Measurements from ENCODE around the gene LYRM4. TPM values are rescaled to one million over a fixed set of nuclear protein-coding genes. Genes with fewer than 3 reads are reported as not detected.
A peak's percentile ranks its signal among the peaks of the same experiment; 100 is the strongest.

LYRM4 gene
- total and polyA plus RNA-seq, 9 of the 15 experiments (the other 6 are each of a cell fraction or from before 2014, with no cell fraction given), result 24.2 to 69.4 (median 41.8) TPM

DNA sequence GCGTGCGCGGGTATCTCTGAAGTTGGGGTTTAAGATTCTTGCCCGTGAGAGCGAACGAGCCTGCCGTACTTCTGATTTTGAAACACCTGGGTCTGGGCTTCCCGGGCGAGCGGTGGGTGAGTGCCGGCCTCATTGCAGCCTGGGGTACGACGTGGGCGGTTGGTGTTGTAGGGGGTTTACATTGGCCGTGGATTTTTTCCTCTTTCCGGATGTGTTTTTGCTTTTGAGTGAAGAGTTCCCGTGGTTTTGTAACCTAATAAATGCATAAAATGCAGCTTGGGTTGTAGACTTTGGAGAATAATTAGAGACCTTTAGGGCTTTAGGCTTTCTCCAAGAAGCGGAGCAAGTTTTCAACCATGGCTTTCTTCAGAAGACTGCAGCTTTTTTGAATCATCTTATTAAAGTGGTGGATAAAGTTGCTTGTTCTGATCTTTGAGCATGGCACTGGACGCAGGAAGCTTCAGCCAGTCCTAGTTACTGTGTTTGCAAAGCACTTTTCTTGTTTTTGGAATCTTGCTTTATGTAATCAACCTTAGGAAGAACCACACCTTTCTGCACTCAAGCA lies 877 bp upstream of the LYRM4 start (continued):
- TF ChIP-seq ZNF347 (CRISPR knock-in tag; IDR thresholded peaks at IDR 0.05; ENCODE audit: low read depth) (no peak), FOXK2 (conservative IDR thresholded peaks at IDR 0.05 in 1 of 2, IDR thresholded peaks at IDR 0.05 in 1 of 2; ENCODE audit: low read depth in 2 of 2) (peak; percentile 36 to 46; a peak in 3 of 4 replicates), ZNF143 (CRISPR knock-in tag; IDR thresholded peaks at IDR 0.05) (no peak), ZNF780A (CRISPR knock-in tag; IDR thresholded peaks at IDR 0.05) (no peak), SAFB (IDR thresholded peaks at IDR 0.05; ENCODE audit: borderline replicate concordance, low read depth, low read length) (no peak), LARP7 (IDR thresholded peaks at IDR 0.05) (no peak), NFATC3 (IDR thresholded peaks at IDR 0.05) (no peak), KAT7 (CRISPR knock-in tag; IDR thresholded peaks at IDR 0.05; ENCODE audit: borderline replicate concordance) (no peak; the same call in 1 of the 2 replicates), LCOR (CRISPR knock-in tag; IDR thresholded peaks at IDR 0.05) (no peak), ZNF217 (CRISPR knock-in tag; IDR thresholded peaks at IDR 0.05) (no peak), TFAM (CRISPR knock-in tag; conservative IDR thresholded peaks at IDR 0.05) (no peak), RAD21 (CRISPR knock-in tag; conservative IDR thresholded peaks at IDR 0.05 in 1 of 2, IDR thresholded peaks at IDR 0.05 in 1 of 2) (no peak), STAT5B (CRISPR knock-in tag; IDR thresholded peaks at IDR 0.05) (no peak), FOXM1 (IDR thresholded peaks at IDR 0.05; ENCODE audit: low read depth) (no peak), FOXM1 (CRISPR knock-in tag; IDR thresholded peaks at IDR 0.05; ENCODE audit: low read depth) (0 out of 2 replicates have a peak, but pooled peaks have one; percentile 47), HMG20B (CRISPR knock-in tag; IDR thresholded peaks at IDR 0.05) (no peak), HDAC6 (IDR thresholded peaks at IDR 0.05; ENCODE audit: low read depth, low read length) (no peak), ZNF174 (CRISPR knock-in tag; IDR thresholded peaks at IDR 0.05) (no peak)
- TF ChIP-seq, protein P1, sequence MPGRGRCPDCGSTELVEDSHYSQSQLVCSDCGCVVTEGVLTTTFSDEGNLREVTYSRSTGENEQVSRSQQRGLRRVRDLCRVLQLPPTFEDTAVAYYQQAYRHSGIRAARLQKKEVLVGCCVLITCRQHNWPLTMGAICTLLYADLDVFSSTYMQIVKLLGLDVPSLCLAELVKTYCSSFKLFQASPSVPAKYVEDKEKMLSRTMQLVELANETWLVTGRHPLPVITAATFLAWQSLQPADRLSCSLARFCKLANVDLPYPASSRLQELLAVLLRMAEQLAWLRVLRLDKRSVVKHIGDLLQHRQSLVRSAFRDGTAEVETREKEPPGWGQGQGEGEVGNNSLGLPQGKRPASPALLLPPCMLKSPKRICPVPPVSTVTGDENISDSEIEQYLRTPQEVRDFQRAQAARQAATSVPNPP (IDR thresholded peaks at IDR 0.05; ENCODE audit: borderline replicate concordance, insufficient read depth, insufficient read length), result no peak
- TF ChIP-seq, protein P2, sequence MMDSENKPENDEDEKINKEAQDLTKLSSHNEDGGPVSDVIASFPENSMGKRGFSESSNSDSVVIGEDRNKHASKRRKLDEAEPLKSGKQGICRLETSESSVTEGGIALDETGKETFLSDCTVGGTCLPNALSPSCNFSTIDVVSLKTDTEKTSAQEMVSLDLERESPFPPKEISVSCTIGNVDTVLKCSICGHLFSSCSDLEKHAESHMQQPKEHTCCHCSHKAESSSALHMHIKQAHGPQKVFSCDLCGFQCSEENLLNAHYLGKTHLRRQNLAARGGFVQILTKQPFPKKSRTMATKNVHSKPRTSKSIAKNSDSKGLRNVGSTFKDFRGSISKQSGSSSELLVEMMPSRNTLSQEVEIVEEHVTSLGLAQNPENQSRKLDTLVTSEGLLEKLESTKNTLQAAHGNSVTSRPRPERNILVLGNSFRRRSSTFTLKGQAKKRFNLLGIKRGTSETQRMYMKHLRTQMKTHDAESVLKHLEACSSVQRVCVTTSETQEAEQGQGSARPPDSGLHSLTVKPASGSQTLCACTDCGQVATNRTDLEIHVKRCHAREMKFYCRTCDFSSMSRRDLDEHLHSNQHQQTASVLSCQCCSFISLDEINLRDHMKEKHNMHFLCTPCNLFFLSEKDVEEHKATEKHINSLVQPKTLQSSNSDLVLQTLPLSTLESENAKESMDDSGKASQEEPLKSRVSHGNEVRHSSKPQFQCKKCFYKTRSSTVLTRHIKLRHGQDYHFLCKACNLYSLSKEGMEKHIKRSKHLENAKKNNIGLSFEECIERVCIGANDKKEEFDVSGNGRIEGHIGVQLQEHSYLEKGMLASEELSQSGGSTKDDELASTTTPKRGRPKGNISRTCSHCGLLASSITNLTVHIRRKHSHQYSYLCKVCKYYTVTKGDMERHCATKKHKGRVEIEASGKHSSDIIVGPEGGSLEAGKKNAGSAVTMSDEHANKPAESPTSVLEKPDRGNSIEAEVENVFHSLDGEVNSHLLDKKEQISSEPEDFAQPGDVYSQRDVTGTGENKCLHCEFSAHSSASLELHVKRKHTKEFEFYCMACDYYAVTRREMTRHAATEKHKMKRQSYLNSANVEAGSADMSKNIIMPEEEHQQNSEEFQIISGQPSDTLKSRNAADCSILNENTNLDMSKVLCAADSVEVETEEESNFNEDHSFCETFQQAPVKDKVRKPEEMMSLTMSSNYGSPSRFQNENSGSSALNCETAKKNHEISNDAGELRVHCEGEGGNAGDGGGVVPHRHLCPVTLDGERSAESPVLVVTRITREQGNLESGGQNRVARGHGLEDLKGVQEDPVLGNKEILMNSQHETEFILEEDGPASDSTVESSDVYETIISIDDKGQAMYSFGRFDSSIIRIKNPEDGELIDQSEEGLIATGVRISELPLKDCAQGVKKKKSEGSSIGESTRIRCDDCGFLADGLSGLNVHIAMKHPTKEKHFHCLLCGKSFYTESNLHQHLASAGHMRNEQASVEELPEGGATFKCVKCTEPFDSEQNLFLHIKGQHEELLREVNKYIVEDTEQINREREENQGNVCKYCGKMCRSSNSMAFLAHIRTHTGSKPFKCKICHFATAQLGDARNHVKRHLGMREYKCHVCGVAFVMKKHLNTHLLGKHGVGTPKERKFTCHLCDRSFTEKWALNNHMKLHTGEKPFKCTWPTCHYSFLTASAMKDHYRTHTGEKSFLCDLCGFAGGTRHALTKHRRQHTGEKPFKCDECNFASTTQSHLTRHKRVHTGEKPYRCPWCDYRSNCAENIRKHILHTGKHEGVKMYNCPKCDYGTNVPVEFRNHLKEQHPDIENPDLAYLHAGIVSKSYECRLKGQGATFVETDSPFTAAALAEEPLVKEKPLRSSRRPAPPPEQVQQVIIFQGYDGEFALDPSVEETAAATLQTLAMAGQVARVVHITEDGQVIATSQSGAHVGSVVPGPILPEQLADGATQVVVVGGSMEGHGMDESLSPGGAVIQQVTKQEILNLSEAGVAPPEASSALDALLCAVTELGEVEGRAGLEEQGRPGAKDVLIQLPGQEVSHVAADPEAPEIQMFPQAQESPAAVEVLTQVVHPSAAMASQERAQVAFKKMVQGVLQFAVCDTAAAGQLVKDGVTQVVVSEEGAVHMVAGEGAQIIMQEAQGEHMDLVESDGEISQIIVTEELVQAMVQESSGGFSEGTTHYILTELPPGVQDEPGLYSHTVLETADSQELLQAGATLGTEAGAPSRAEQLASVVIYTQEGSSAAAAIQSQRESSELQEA (IDR thresholded peaks at IDR 0.05; ENCODE audit: low read depth), result no peak

Data from K562 (cell line).